OCI-LY1 (cell line): ENCODE data around the gene SLC32A1.

Source experiments
- H2AFZ ChIP-seq: fragments of 200-600 bp; sonication (generic), shearing (Covaris generic); 2 replicates; pipeline ENCODE4 v1.6.0; 2014; ENCODE audit warnings: antibody characterized with exemption, mild to moderate bottlenecking, low read length
- H3F3A ChIP-seq: fragments of 200-600 bp; sonication (generic), shearing (Covaris generic); 2 replicates; pipeline ENCODE4 v1.6.0; 2014; ENCODE audit warnings: mild to moderate bottlenecking, antibody characterized with exemption, low read length, moderate library complexity; ENCODE audit not compliant: insufficient read depth
- H3K27ac ChIP-seq: fragments of 200-600 bp; sonication (generic); 2 replicates; pipeline ENCODE4 v1.5.1; 2014; ENCODE audit warnings: low read length, mixed run types, mild to moderate bottlenecking, low read depth; ENCODE audit not compliant: poor library complexity, severe bottlenecking
- H3K27me3 ChIP-seq: fragments of 200-600 bp; sonication (generic); 2 replicates; pipeline ENCODE4 v1.6.0; 2014; ENCODE audit warnings: antibody characterized with exemption, mild to moderate bottlenecking, low read length, moderate library complexity; ENCODE audit not compliant: insufficient read depth
- H3K36me3 ChIP-seq: fragments of 200-600 bp; sonication (generic); 2 replicates; pipeline ENCODE4 v1.6.1; 2014; ENCODE audit warnings: mild to moderate bottlenecking, antibody characterized with exemption, low read length, moderate library complexity, mixed read lengths; ENCODE audit not compliant: insufficient read depth
- H3K4me1 ChIP-seq: fragments of 200-600 bp; sonication (generic); 2 replicates; pipeline ENCODE4 v1.5.1; 2014; ENCODE audit warnings: mild to moderate bottlenecking, low read length, moderate library complexity; ENCODE audit not compliant: insufficient read depth, severe bottlenecking
- H3K4me2 ChIP-seq: fragments of 200-600 bp; sonication (generic), shearing (Covaris generic); 2 replicates; pipeline ENCODE4 v1.6.1; 2014; ENCODE audit warnings: low read length
- H3K4me3 ChIP-seq: fragments of 200-600 bp; sonication (generic); 2 replicates; pipeline ENCODE4 v1.5.1; 2014; ENCODE audit warnings: low read length, low read depth, mild to moderate bottlenecking, mixed read lengths; ENCODE audit not compliant: poor library complexity, severe bottlenecking
- H3K79me2 ChIP-seq: fragments of 200-600 bp; shearing (Covaris generic); 2 replicates; pipeline ENCODE4 v1.6.1; 2016; ENCODE audit warnings: mixed run types, low read length, mixed read lengths; ENCODE audit not compliant: insufficient read depth
- H3K9ac ChIP-seq: fragments of 200-600 bp; sonication (generic), shearing (Covaris generic); 2 replicates; pipeline ENCODE4 v1.6.1; 2014; ENCODE audit warnings: mild to moderate bottlenecking, low read length, mixed read lengths
- H3K9me2 ChIP-seq: fragments of 200-600 bp; sonication (generic), shearing (Covaris generic); 2 replicates; pipeline ENCODE4 v1.6.1; 2014; ENCODE audit warnings: low read depth, mild to moderate bottlenecking, low read length, mixed read lengths
- H3K9me3 ChIP-seq: fragments of 200-600 bp; shearing (Covaris generic); 2 replicates; pipeline ENCODE4 v1.6.1; 2014; ENCODE audit warnings: low read length, mixed read lengths
- H4K20me1 ChIP-seq: fragments of 200-600 bp; sonication (generic), shearing (Covaris generic); 2 replicates; pipeline ENCODE4 v1.6.0; 2016; ENCODE audit warnings: mild to moderate bottlenecking, low read length; ENCODE audit not compliant: insufficient read depth
- EZH2 ChIP-seq: fragments of 200-600 bp; sonication (generic), shearing (Covaris generic); IDR thresholded peaks from 2 replicates; pipeline ENCODE4 v1.8.0; 2017; ENCODE audit warnings: borderline replicate concordance, mixed run types, mild to moderate bottlenecking, antibody characterized with exemption, low read length, moderate library complexity, mixed read lengths
- TF ChIP-seq, protein P1 (sequence below): fragments of 200-600 bp; sonication (generic), shearing (Covaris generic); IDR thresholded peaks from 2 replicates; pipeline ENCODE4 v1.5.1; 2017; ENCODE audit warnings: mild to moderate bottlenecking, antibody characterized with exemption, low read length, moderate library complexity, mixed read lengths

Gene SLC32A1

GRCh38 chr20:38751360-38751976, 27.2 kb downstream of the SLC32A1 start:
- no peak overlapping the region for H3K9ac ChIP-seq
- no peak overlapping the region for H2AFZ ChIP-seq
- no peaks in the 10 kb centered on the region for H4K20me1 ChIP-seq
- H3K27me3 ChIP-seq = no peaks in the 10 kb centered on the region; the same call in 1 of the 2 replicates
- no peaks in the 10 kb centered on the region for H3F3A ChIP-seq
- no peaks in the 10 kb centered on the region for H3K9me2 ChIP-seq
- H3K4me3 ChIP-seq = no peak overlapping the region
- no peak overlapping the region for H3K27ac ChIP-seq
- H3K9me3 ChIP-seq = no peaks in the 10 kb centered on the region
- H3K79me2 ChIP-seq = no peaks in the 10 kb centered on the region
- H3K4me1 ChIP-seq = peaks cover 20% of the 10 kb centered on the region
- peaks cover 46% of the 10 kb centered on the region for H3K36me3 ChIP-seq
- no peak overlapping the region for H3K4me2 ChIP-seq
- no peak for TF ChIP-seq EZH2
- TF ChIP-seq, protein P1, sequence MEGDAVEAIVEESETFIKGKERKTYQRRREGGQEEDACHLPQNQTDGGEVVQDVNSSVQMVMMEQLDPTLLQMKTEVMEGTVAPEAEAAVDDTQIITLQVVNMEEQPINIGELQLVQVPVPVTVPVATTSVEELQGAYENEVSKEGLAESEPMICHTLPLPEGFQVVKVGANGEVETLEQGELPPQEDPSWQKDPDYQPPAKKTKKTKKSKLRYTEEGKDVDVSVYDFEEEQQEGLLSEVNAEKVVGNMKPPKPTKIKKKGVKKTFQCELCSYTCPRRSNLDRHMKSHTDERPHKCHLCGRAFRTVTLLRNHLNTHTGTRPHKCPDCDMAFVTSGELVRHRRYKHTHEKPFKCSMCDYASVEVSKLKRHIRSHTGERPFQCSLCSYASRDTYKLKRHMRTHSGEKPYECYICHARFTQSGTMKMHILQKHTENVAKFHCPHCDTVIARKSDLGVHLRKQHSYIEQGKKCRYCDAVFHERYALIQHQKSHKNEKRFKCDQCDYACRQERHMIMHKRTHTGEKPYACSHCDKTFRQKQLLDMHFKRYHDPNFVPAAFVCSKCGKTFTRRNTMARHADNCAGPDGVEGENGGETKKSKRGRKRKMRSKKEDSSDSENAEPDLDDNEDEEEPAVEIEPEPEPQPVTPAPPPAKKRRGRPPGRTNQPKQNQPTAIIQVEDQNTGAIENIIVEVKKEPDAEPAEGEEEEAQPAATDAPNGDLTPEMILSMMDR = peak; percentile 77

DNA sequence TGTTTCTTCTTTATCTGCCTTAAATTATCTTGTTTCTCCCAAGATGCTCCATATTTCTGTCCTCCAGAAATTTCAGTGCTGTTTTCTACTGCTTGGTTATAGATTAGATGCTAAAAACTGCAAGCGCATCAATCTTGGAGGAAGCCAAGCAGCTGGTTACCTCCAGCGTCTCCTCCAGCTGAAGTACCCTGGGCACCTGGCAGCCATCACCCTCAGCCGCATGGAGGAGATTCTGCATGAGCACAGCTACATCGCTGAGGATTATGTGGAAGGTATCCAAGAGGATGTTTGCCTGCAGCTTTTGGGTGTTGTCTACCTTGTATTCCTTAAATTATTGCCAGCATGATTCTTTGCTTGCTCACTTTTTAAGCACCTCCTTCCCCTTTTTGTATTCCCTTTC, 27.7 kb downstream of the SLC32A1 start:
- Histone ChIP-seq H3K4me3 (no peak overlapping the region), H2AFZ (no peak overlapping the region), H4K20me1 (no peaks in the 10 kb centered on the region), H3F3A (no peaks in the 10 kb centered on the region), H3K79me2 (no peaks in the 10 kb centered on the region), H3K9ac (no peak overlapping the region), H3K9me3 (no peaks in the 10 kb centered on the region), H3K4me2 (no peak overlapping the region), H3K36me3 (peaks cover 50% of the 10 kb centered on the region), H3K27ac (no peak overlapping the region), H3K9me2 (no peaks in the 10 kb centered on the region), H3K27me3 (no peaks in the 10 kb centered on the region; the same call in 1 of the 2 replicates), H3K4me1 (peaks cover 20% of the 10 kb centered on the region)
- TF ChIP-seq EZH2 = no peak
- TF ChIP-seq, protein P1 = no peak

GRCh38 chr20:38754924-38755323, 30.6 kb downstream of the SLC32A1 start:
- Histone ChIP-seq H3K4me3 (no peak overlapping the region), H3K4me1 (peaks cover 3% of the 10 kb centered on the region), H3K9me2 (no peaks in the 10 kb centered on the region), H3K79me2 (no peaks in the 10 kb centered on the region), H3K9me3 (no peaks in the 10 kb centered on the region), H3K27me3 (no peaks in the 10 kb centered on the region), H3K4me2 (no peak overlapping the region), H3K36me3 (peaks cover 73% of the 10 kb centered on the region), H3K27ac (no peak overlapping the region), H3K9ac (no peak overlapping the region), H3F3A (no peaks in the 10 kb centered on the region), H2AFZ (no peak overlapping the region), H4K20me1 (no peaks in the 10 kb centered on the region)
- no peak for TF ChIP-seq EZH2
- TF ChIP-seq, protein P1 = no peak
